ENCODE results near the gene PDGFB. TPM values are rescaled to one million over a fixed set of nuclear protein-coding genes. Genes with fewer than 3 reads are reported as not detected.
A peak's percentile ranks its signal among the peaks of the same experiment; 100 is the strongest.

The PDGFB gene
- total RNA-seq, 1 donor from 2014 or later, result 16.2 TPM

GRCh38 chr22:39245130-39246039 is 603 bp upstream of the PDGFB start:
- ATAC-seq (ENCODE audit: poor library complexity), result peak; percentile 16
- no peak for DNase-seq
- intact Hi-C loops (cut with DNase I), result no loop called here

GRCh38 chr22:39244136-39244495 is 666 bp downstream of the PDGFB start:
- ATAC-seq (ENCODE audit: poor library complexity) (no peak), DNase-seq (no peak)
- intact Hi-C loops (cut with DNase I), result no loop called here

GRCh38 chr22:39243439-39244135 is 1.2 kb downstream of the PDGFB start:
- intact Hi-C loops (cut with DNase I), result no loop called here
- no peak for DNase-seq
- ATAC-seq (ENCODE audit: poor library complexity), result peak; percentile 3

GRCh38 chr22:39242595-39243438 is 2.0 kb downstream of the PDGFB start:
- no peak for ATAC-seq (ENCODE audit: poor library complexity)
- intact Hi-C loops (cut with DNase I), result no loop called here
- DNase-seq, result no peak

GRCh38 chr22:39241794-39242594 is 2.8 kb downstream of the PDGFB start:
- intact Hi-C loops (cut with DNase I), result no loop called here

GRCh38 chr22:39240831-39241793 is 3.7 kb downstream of the PDGFB start:
- DNase-seq (peak; percentile 73), ATAC-seq (ENCODE audit: poor library complexity) (peak; percentile 3)
- intact Hi-C loops (cut with DNase I), result no loop called here

More at GRCh38 chr22:39241794-39242594, 2.8 kb downstream of the PDGFB start:
- DNase-seq (no peak), ATAC-seq (ENCODE audit: poor library complexity) (no peak)

- DNase-seq (peak; percentile 40), ATAC-seq (ENCODE audit: poor library complexity) (no peak)
- intact Hi-C loops (cut with DNase I), result loop anchor here (5.0 kb wide), 1 partner anchor 73 kb away; no protein-coding TSS in a partner anchor
These were observed 5.0 kb downstream of the PDGFB start for GRCh38 chr22:39239561-39240423.

GRCh38 chr22:39238966-39239505 is 5.7 kb downstream of the PDGFB start:
- intact Hi-C loops (cut with DNase I), result loop anchor here (5.0 kb wide), 1 partner anchor 73 kb away; no protein-coding TSS in a partner anchor
- DNase-seq (no peak), ATAC-seq (ENCODE audit: poor library complexity) (no peak)

GRCh38 chr22:39238561-39238960 is 6.2 kb downstream of the PDGFB start:
- intact Hi-C loops (cut with DNase I), result loop anchor here (5.0 kb wide), 1 partner anchor 74 kb away; no protein-coding TSS in a partner anchor
- ATAC-seq (ENCODE audit: poor library complexity) (no peak), DNase-seq (no peak)

GRCh38 chr22:39238101-39238466 is 6.7 kb downstream of the PDGFB start:
- DNase-seq, result no peak
- intact Hi-C loops (cut with DNase I), result loop anchor here (5.0 kb wide), 1 partner anchor 74 kb away; no protein-coding TSS in a partner anchor
- no peak for ATAC-seq (ENCODE audit: poor library complexity)

GRCh38 chr22:39237318-39238100 is 7.3 kb downstream of the PDGFB start:
- ATAC-seq (ENCODE audit: poor library complexity) (no peak), DNase-seq (no peak)
- intact Hi-C loops (cut with DNase I), result loop anchor here (2.0 to 5.0 kb wide), 2 partner anchors 63 to 75 kb away; no protein-coding TSS in a partner anchor

- ATAC-seq (ENCODE audit: poor library complexity), result peak; percentile 62
- peak; percentile 72 for DNase-seq
- intact Hi-C loops (cut with DNase I), result loop anchor here (2.0 to 5.0 kb wide), 2 partner anchors 62 to 76 kb away; no protein-coding TSS in a partner anchor
These were observed 8.2 kb downstream of the PDGFB start for GRCh38 chr22:39236321-39237317.

- intact Hi-C loops (cut with DNase I), result loop anchor here (5.0 kb wide), 2 partner anchors 67 to 77 kb away; no protein-coding TSS in a partner anchor
- DNase-seq (peak; percentile 89), ATAC-seq (ENCODE audit: poor library complexity) (peak; percentile 67)
These were observed 9.7 kb downstream of the PDGFB start for GRCh38 chr22:39234867-39235687.

Measured in Right ventricle myocardium superior (tissue), 1 donor.